GM12878 (cell line): Measurements from ENCODE around the gene PON1. TPM values are rescaled to one million over a fixed set of nuclear protein-coding genes. Genes with fewer than 3 reads are reported as not detected.

Experiments used
- ATAC-seq: fragments of 200-7000 bp; cut with Tn5 transposase; 3 replicates; pipeline ENCODE4 v1.9.1; 2020; ENCODE audit warnings: mild to moderate bottlenecking, moderate library complexity
- BruUV-seq: library from RNA; stranded (reverse); fragments of 400-500 nt; replicated peaks from 2 replicates; lab custom pipeline; 2021; lab: Mats Ljungman, UMichigan
- CTCF ChIA-PET: fragments of 300-600 bp; sonication (Branson Sonifier 250); formaldehyde crosslinking; extraction: SDS; loops from one replicate; lab custom pipeline; 2021; ENCODE audit warnings: inconsistent platforms; lab: Yijun Ruan, JAX
- POLR2A ChIA-PET: fragments of 350-600 bp; formaldehyde crosslinking; extraction: SDS; loops from one replicate; lab custom pipeline; 2021; ENCODE audit warnings: inconsistent platforms; lab: Charles Lee
- RAD21 ChIA-PET: fragments of 300-600 bp; sonication (Branson Sonifier 250); formaldehyde crosslinking; loops from one replicate; lab custom pipeline; 2023; ENCODE audit warnings: antibody characterized with exemption; ENCODE audit not compliant: unreplicated experiment; lab: Charles Lee
- SMC1A ChIA-PET: fragments of 300-600 bp; sonication (Branson Sonifier 250); formaldehyde crosslinking; loops from one replicate; lab custom pipeline; 2023; ENCODE audit not compliant: unreplicated experiment, uncharacterized antibody; lab: Charles Lee
- DNase-seq: peaks from one replicate; pipeline ENCODE4 v3.0.0-alpha.2; 2011; ENCODE audit warnings: low read depth, low spot score
- FAIRE-seq: peaks from 3 replicates; lab custom pipeline; 2011; peaks lifted over from hg19 to GRCh38; lab: Jason Lieb, UNC
- H2AFZ ChIP-seq: 2 replicates; pipeline ENCODE4 v1.6.0; 2011; ENCODE audit warnings: low read depth, low read length, control low read depth; ENCODE audit not compliant: control insufficient read depth
- H3K27ac ChIP-seq: 2 replicates; pipeline ENCODE4 v1.5.1; 2011; ENCODE audit warnings: control low read depth; ENCODE audit not compliant: control insufficient read depth, insufficient read depth
- H3K27me3 ChIP-seq, 2 experiments: replicated peaks in 1 of 2; 2 replicates each; pipeline versions ENCODE4 v1.6.0 to v1.6.1; 2011; ENCODE audit warnings: low read length in 1 of 2; ENCODE audit not compliant: control insufficient read depth in 2 of 2, insufficient read depth in 2 of 2
- H3K36me3 ChIP-seq, 2 experiments: 2 replicates each; pipeline ENCODE4 v1.5.1; 2011; ENCODE audit warnings: low read length in 1 of 2; ENCODE audit not compliant: control insufficient read depth in 2 of 2, insufficient read depth in 2 of 2
- H3K4me1 ChIP-seq: 2 replicates; pipeline ENCODE4 v1.6.1; 2011; ENCODE audit warnings: mild to moderate bottlenecking, low read length, moderate library complexity, mixed read lengths; ENCODE audit not compliant: control insufficient read depth, insufficient read depth
- H3K4me2 ChIP-seq: 2 replicates; pipeline ENCODE4 v1.6.0; 2011; ENCODE audit warnings: control low read depth; ENCODE audit not compliant: control insufficient read depth, insufficient read depth
- H3K4me3 ChIP-seq: fragments of 200-600 bp; sonication (generic); 2 replicates; pipeline ENCODE4 v1.5.1; 2016
- H3K79me2 ChIP-seq: 2 replicates; pipeline ENCODE4 v1.6.0; 2011; ENCODE audit warnings: low read length; ENCODE audit not compliant: control insufficient read depth, insufficient read depth
- H3K9ac ChIP-seq: 2 replicates; pipeline ENCODE4 v1.8.0; 2011; ENCODE audit warnings: low read length, control low read depth, mixed read lengths; ENCODE audit not compliant: control insufficient read depth, insufficient read depth
- H3K9me3 ChIP-seq: replicated peaks from 3 replicates; pipeline ENCODE4 v1.5.1; 2011; ENCODE audit warnings: mild to moderate bottlenecking, low read length; ENCODE audit not compliant: control insufficient read depth, insufficient read depth
- H4K20me1 ChIP-seq: 2 replicates; pipeline ENCODE4 v1.6.0; 2011; ENCODE audit not compliant: control insufficient read depth, insufficient read depth
- CTCF ChIP-seq, 3 experiments: IDR thresholded peaks in 2 of 3; conservative IDR thresholded peaks in 1 of 3; 2 replicates each; pipeline ENCODE4 v1.5.1; 2011; ENCODE audit warnings: low read depth in 3 of 3, low read length in 3 of 3, mild to moderate bottlenecking in 3 of 3, control low read depth in 2 of 3, moderate library complexity in 2 of 3, inconsistent platforms in 1 of 3, mixed read lengths in 1 of 3; ENCODE audit not compliant: control insufficient read depth in 2 of 3, insufficient read depth in 1 of 3; ENCODE audit errors: extremely low read depth in 1 of 3
- IRF4 ChIP-seq: IDR thresholded peaks from 2 replicates; pipeline ENCODE4 v1.6.1; 2011; ENCODE audit warnings: low read depth, low read length
- RAD21 ChIP-seq: IDR thresholded peaks from 2 replicates; pipeline ENCODE4 v1.6.1; 2011; ENCODE audit warnings: mild to moderate bottlenecking, low read depth, low read length, moderate library complexity; ENCODE audit not compliant: insufficient read depth
- ZBTB4 ChIP-seq: fragments of 450-650 bp; formaldehyde crosslinking; IDR thresholded peaks from 2 replicates; pipeline ENCODE4 v1.4.0; 2022; ENCODE audit warnings: mild to moderate bottlenecking, moderate library complexity
- WGBS: methylation state at CpG from one replicate; pipeline ENCODE4 v1.1.6; 2016; ENCODE audit warnings: low lambda C conversion rate; ENCODE audit not compliant: insufficient replicate concordance, insufficient coverage; ENCODE audit errors: missing lambda C conversion rate; 5-methylcytosine and 5-hydroxymethylcytosine counted together
- in situ Hi-C: fragments of 300-500 bp; cut with MboI; formaldehyde crosslinking; loops from 9 replicates; pipeline ENCODE4 v1.14.3; 2018; ENCODE audit warnings: mixed read lengths
- intact Hi-C: fragments of 100-400 bp; cut with micrococcal nuclease; formaldehyde crosslinking; loops from one replicate; pipeline ENCODE4 v1.14.2; 2022; ENCODE audit not compliant: unreplicated experiment
- polyA plus RNA-seq, 11 experiments: library from polyadenylated mRNA; depleted of rRNA in 4 of 11; unstranded in 6 of 11; stranded (reverse) in 5 of 11; fragments of >200 nt; fragmentation: Nextera tagmentation in 4 of 11; fragmentation: Illumina TruSeq in 1 of 11; extraction: Ambion mirVana in 4 of 11; extraction: Trizol in 1 of 11; gene quantifications; 1 replicate in 1 of 11; 2 replicates in 10 of 11; pipeline versions ENCODE4 v1.2.1 to v1.2.3, GENCODE V29; 2011 to 2016; ENCODE audit warnings: inconsistent platforms in 2 of 11, missing spikeins in 2 of 11, low read depth in 1 of 11
- total RNA-seq, 4 experiments: library from RNA; depleted of rRNA in 3 of 4; stranded (reverse); fragments of >200 nt in 3 of 4; fragmentation: Illumina TruSeq in 1 of 4; extraction: Trizol in 1 of 4; gene quantifications; 2 replicates each; pipeline versions ENCODE4 v1.2.1 to v1.2.3, GENCODE V29; 2013 to 2021

PON1 gene
- total and polyA plus RNA-seq, 10 of the 15 experiments (the other 5 are each of a cell fraction or from before 2014, with no cell fraction given), result 0.10 to 0.26 (median 0.23) TPM; not detected in 4

GRCh38 chr7:95365151-95365550, 40.8 kb upstream of the PON1 start (continued):
- TF ChIP-seq IRF4, result no peak

- ATAC-seq (no peak), FAIRE-seq (no peak), DNase-seq (no peak)
- TF ChIP-seq ZBTB4 (CRISPR knock-in tag), result no peak
- TF ChIP-seq RAD21, result peak; percentile 25; the same call in 1 of the 2 replicates
- 0 out of 6 replicates have a peak, but pooled peaks of 1 of the 3 experiments have one; percentile 7 for TF ChIP-seq CTCF (IDR thresholded peaks at IDR 0.05 in 2 of 3, conservative IDR thresholded peaks at IDR 0.05 in 1 of 3; ENCODE audit: control insufficient read depth in 2 of 3, extremely low read depth in 1 of 3, insufficient read depth in 1 of 3, low read depth in 3 of 3, low read length in 3 of 3)
- Histone ChIP-seq H3K9me3 (no peaks in the 10 kb centered on the region), H3K79me2 (no peaks in the 10 kb centered on the region), H3K27ac (no peak overlapping the region), H3K4me3 (no peak overlapping the region), H2AFZ (no peak overlapping the region), H3K9ac (no peak overlapping the region), H3K4me2 (no peak overlapping the region), H3K4me1 (no peaks in the 10 kb centered on the region), H4K20me1 (no peaks in the 10 kb centered on the region), H3K36me3 (no peaks in the 10 kb centered on the region), H3K27me3 (no peaks in the 10 kb centered on the region)
- in situ Hi-C loops, result no loop called here
- WGBS, result 53% methylated on average over 3 of the region's 3 CpGs
- RAD21 ChIA-PET, result interaction anchor here (0.8 to 1.0 kb wide), 2 partner anchors 119 to 333 kb away, joined by 4 to 6 read pairs; no protein-coding TSS in a partner anchor
- POLR2A ChIA-PET, result no interaction called here
- CTCF ChIA-PET, result interaction anchor here (1.5 to 3.0 kb wide), 2 partner anchors 119 to 171 kb away, joined by 5 to 14 read pairs; no protein-coding TSS in a partner anchor
- intact Hi-C loops, result no loop called here
- no TSS peak for BruUV-seq
- SMC1A ChIA-PET, result interaction anchor here (1.0 to 1.7 kb wide), 3 partner anchors 118 to 124 kb away, joined by 3 to 5 read pairs (median 4); no protein-coding TSS in a partner anchor
These were observed 33.3 kb upstream of the PON1 start for GRCh38 chr7:95357623-95358022.
